ENCODE data around the gene ARHGAP22.
A peak's percentile ranks its signal among the peaks of the same experiment; 100 is the strongest.

ARHGAP22 gene

GRCh38 chr10:48633381-48634197 lies 28.7 kb upstream of the ARHGAP22 start:
- no peak for DNase-seq (ENCODE audit: low read depth in 2 of 2)

DNA sequence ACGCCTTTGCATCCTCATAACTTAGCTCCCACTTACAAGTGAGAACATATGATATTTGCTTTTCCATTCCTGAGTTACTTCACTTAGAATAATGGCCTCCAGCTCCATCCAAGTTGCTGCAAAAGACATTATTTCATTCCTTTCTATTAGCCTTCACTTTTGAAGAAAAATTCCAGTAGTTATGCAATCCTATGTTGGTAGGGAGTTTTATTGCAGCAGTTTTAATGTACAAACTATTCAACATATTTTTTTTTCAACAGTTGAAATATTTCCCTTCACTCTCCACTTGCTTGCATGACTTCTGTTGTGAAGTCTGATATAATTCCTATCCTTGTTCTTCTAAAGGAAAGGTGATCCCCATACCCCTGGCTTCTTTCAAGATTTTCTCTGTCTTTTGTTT lies 27.3 kb upstream of the ARHGAP22 start:
- DNase-seq (ENCODE audit: low read depth in 2 of 2), result no peak

- DNase-seq (ENCODE audit: low read depth in 2 of 2), result no peak
These were observed 23.2 kb upstream of the ARHGAP22 start for GRCh38 chr10:48627984-48628609.

DNA sequence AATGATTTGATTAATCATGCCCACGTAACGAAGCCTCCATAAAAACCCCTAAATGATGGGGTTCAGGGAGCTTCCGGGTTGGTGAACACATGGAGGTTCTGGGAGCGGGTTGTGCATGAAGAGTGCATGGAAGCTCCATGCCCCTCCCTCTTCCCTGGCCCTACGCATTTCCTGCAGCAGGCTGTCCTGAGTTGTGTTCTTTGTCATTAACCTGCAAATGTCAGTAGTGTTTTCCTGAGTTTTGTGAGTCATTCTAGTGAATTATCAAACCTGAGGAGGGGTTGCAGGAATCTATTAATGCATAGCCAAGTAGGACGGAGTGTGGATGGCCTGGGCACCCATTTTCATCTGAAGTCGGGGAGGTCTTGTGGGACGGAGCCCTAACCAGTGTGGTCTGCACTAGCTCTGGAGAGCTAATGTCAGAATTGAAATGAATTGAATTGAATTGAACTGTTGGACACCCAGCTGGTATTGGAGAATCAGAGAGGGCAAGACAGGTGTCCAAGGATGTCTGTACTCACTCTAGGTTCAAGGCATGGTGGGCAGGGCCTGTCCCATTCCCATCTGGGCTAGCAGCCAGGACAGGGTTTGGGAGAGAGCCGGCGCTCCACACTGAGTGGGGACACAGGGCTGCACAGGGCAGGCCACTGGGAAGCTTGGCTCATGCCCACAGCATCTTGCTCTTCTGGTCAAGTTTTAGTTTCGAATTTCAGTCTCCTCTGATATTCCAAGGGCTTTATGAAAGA lies 22.3 kb upstream of the ARHGAP22 start:
- no peak for DNase-seq (ENCODE audit: low read depth in 2 of 2)

DNA sequence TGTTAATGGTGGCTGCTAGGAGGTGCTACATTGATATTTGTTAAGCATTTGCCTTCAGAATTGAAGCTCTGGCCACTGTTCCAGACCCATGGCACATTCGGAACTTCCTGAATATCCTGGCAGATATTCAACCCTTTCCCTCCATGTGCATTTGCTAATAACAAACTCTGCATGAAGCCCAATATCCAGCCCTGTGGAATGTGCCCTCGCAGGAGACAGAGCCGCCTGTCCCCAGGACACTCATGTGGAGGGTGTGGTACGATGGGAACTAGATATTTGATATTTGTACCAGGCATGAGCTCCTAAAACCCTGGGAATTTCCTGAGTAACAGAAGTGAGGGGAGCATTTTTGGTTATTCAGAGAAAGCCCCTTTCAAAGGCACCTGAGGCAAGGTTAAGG lies 21.6 kb upstream of the ARHGAP22 start:
- no peak for DNase-seq (ENCODE audit: low read depth in 2 of 2)

GRCh38 chr10:48625826-48626134 lies 20.9 kb upstream of the ARHGAP22 start:
- DNase-seq (ENCODE audit: low read depth in 2 of 2), result no peak

GRCh38 chr10:48623607-48624132 lies 18.8 kb upstream of the ARHGAP22 start:
- DNase-seq (ENCODE audit: low read depth in 2 of 2), result no peak

- no peak for DNase-seq (ENCODE audit: low read depth in 2 of 2)
These were observed 18.1 kb upstream of the ARHGAP22 start for GRCh38 chr10:48623009-48623408.

GRCh38 chr10:48620719-48621118 lies 15.8 kb upstream of the ARHGAP22 start:
- DNase-seq (ENCODE audit: low read depth in 2 of 2), result no peak

DNA sequence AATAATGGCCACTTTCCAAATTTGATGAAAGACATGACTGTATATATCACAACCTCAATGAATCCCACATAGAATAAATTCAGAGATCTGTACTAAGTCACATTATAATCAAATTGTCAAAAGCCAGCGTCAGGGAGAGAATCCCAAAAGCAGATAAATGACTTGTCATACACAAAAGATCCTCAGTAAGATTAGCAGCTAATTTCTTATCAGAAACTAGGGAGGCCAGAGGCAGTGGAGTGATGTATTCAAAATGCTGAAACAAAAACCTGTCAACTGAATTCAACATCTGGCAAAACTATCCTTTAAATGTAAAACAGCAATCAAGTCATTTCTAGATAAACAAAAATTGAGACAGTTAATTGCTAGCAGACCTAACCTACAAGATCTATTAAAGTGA lies 11.6 kb upstream of the ARHGAP22 start:
- no peak for DNase-seq (ENCODE audit: low read depth in 2 of 2)

- DNase-seq (ENCODE audit: low read depth in 2 of 2), result no peak
These were observed 9.9 kb upstream of the ARHGAP22 start for GRCh38 chr10:48614481-48615390.

GRCh38 chr10:48613016-48613415 lies 8.1 kb upstream of the ARHGAP22 start:
- no peak for DNase-seq (ENCODE audit: low read depth in 2 of 2)

DNA sequence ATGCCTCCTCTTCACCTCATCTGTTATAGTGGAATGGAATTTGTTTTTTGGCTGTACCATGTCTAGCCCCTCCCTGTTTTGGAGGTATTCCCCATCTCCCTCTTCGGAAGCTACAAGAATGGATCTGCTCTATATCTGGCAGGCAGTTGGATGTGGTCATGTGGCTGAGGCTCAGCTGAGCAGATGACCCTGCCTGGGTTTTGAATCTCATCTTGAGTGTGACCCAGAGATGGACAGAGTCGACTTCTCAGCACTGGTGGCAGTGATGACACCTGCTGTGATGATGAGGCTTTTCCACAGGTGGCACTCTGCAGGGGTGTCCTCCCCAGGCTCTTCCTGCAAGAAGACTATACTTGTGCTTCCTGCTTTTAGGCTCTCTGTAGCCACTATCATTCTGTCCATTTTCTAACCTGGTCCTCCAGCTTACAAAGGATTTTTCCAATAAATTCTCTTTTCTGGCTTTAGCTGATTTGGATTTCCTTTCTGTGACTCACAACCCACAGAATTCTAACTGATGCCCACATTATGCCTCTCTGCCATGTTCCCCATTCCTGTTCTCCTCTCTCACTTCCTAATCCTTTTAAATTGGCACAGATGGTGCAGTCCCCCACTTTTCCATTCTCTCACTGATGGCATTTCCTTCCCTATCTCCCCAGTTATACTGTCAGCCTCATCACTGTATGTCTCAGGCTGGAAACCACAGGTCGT lies 7.5 kb upstream of the ARHGAP22 start:
- no peak for DNase-seq (ENCODE audit: low read depth in 2 of 2)

DNA sequence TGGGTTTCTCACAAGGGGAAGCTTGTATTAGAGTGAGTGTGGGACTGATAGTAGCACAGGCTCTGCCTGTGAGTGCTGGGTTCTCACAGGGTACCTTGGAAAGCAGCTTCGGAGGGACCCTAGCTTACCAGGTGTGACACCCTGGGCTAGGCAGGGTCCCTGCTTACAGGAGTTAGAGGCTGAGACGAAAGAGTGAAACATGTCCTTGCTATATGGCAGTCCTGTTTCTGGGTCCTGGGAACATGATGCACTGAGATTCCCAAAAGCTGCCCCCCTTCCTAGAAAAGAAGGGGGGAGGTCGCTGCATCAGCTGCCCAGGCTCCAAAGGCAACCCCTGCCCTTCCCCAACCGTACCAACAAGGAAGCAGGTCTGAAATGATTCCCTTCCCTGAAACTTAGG lies 6.3 kb upstream of the ARHGAP22 start:
- no peak for DNase-seq (ENCODE audit: low read depth in 2 of 2)

DNA sequence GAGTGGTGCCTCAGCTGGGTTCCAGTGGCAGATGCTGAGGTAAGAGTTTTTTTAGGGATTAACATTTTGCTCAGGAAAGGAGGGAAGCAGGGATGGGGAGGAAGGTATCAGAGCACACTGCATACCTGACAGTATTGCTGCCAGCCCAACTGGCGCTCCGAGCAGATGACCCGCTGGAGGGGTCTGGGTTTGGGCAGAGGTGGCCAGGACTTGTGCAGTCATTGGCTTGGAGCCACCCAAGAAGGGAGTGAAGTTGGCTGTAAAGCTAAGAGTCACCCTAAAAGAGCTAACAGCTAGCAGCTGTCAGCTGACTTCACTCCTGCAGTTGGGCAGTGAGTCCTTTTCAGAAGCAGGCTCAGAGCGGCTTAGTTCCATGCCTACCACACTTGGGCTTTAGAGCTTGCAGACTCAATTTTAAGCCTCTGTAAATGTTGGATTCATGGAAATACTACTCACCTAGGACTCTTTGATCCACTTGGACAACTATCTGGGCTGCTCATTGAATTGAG lies 5.8 kb upstream of the ARHGAP22 start:
- DNase-seq (ENCODE audit: low read depth in 2 of 2), result no peak

- DNase-seq (ENCODE audit: low read depth in 2 of 2), result no peak
These were observed 5.2 kb upstream of the ARHGAP22 start for GRCh38 chr10:48609899-48610584.

DNA sequence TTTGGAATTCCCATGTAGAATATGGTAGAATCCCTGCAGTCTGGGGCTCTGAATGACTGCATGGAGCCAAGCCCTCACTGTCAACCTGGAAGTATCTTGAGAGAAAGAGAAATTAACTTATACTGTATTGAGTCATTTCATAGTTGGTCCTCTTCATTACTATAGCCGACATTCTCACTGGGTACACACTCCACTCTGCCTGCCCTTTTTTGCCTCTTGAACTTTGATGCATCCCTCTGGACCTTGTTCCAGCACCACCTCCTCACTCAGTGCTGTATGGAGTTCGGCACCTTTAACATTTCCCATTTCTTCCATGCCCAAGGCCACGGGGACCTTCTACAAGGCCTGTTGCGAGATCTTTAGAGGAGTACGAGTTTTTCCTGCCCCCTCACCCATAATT lies 4.6 kb upstream of the ARHGAP22 start:
- DNase-seq (ENCODE audit: low read depth in 2 of 2), result no peak

GRCh38 chr10:48608976-48609375 lies 4.1 kb upstream of the ARHGAP22 start:
- no peak for DNase-seq (ENCODE audit: low read depth in 2 of 2)

DNA sequence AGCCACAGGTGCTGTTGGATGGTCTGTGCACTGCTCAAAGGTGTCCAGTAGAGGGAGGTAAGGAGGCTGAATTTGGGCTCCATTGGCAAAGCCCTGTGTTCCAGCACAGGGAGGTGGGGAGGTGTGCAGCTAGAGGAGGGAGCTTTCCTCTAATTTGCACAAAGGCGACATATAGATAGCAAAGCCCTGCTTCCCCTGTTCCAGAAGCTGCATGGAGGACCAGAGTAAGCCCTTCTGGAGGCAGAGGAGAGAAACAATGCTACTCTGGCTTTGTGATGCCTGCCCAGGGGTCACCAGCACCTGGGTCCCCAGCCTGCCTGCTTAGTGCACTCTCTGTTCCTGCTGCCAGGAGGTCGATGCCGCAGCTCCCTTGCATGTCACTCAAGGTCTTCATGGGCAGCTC lies 3.4 kb upstream of the ARHGAP22 start:
- DNase-seq (ENCODE audit: low read depth in 2 of 2), result peak in 1 of 2 donors; percentile 19
